Left ventricle myocardium inferior (tissue), 1 donor: ENCODE results near the gene NTM. TPM values are rescaled to one million over a fixed set of nuclear protein-coding genes. Genes with fewer than 3 reads are reported as not detected.

Source experiments
- DNase-seq: peaks from one replicate; pipeline ENCODE4 v3.0.0-alpha.2; 2020
- H3K27ac ChIP-seq: fragments of 200-600 bp; replicated peaks from 2 replicates; pipeline ENCODE4 v1.8.0; 2021
- H3K27me3 ChIP-seq: fragments of 200-600 bp; 2 replicates; pipeline ENCODE4 v1.8.0; 2021; ENCODE audit warnings: low read depth
- H3K36me3 ChIP-seq: fragments of 200-600 bp; 2 replicates; pipeline ENCODE4 v1.8.0; 2021
- H3K4me1 ChIP-seq: fragments of 200-600 bp; 2 replicates; pipeline ENCODE4 v1.8.0; 2021
- H3K4me3 ChIP-seq: fragments of 200-600 bp; 2 replicates; pipeline ENCODE4 v1.8.0; 2021; ENCODE audit warnings: mild to moderate bottlenecking, moderate library complexity
- H3K9me3 ChIP-seq: fragments of 200-600 bp; replicated peaks from 2 replicates; pipeline ENCODE4 v1.8.0; 2021
- CTCF ChIP-seq: fragments of 200-600 bp; IDR thresholded peaks from 2 replicates; pipeline ENCODE4 v1.8.0; 2021; ENCODE audit warnings: antibody characterized with exemption, mild to moderate bottlenecking, borderline replicate concordance
- intact Hi-C: fragments of 100-400 bp; cut with micrococcal nuclease; formaldehyde crosslinking; loops from one replicate; pipeline ENCODE4 v1.11.0; 2022
- total RNA-seq: library from RNA; stranded (reverse); fragmentation: NEBNext Ultra II Directional; extraction: Animal tissue kit (Norgen Biotek cat#: 25700); gene quantifications from one replicate; pipeline ENCODE4 v1.2.1, GENCODE V29; 2021
- donor health status: DM: no; HTN: yes; CAD: no; lungs with severe emphysema.

Gene NTM
- total RNA-seq, 1 donor from 2014 or later, result 1.0 TPM

- no peak for TF ChIP-seq CTCF
- intact Hi-C loops, result no loop called here
- H3K36me3 ChIP-seq, result no peaks in the 10 kb centered on the region
- no peak for DNase-seq
- no peaks in the 10 kb centered on the region for H3K4me1 ChIP-seq
- H3K9me3 ChIP-seq, result peaks cover 21% of the 10 kb centered on the region
- no peak overlapping the region for H3K4me3 ChIP-seq
- H3K27me3 ChIP-seq, result peaks cover 23% of the 10 kb centered on the region
- no peak overlapping the region for H3K27ac ChIP-seq
These were observed 826.5 kb downstream of the NTM start for GRCh38 chr11:132196928-132197327.

DNA sequence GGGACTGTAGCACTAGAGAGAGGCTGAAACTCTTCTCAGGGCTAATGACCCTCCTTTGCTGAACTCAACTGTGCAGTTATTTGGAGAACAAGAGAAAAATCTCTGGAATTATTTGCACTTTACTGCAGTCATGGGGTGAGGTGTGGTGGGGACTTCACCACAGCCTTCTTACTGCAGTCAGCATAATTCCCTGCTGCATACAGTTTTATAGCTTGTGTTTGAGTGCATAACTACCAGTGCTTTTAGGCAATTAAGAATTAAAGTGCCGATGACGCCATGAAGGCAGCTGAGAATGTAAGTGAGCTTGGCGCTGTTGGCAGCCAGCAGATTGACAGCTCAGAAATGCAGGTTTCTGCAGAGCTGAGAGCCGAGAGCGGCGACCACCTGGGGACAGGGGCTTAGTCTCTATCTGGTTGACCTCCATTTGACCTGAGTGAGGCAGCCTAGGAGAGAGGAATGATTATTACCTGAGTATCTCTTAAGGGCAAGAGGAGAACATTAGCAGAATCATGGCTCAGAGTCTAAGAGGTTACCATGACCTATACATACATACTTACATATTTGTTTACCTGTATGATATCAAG lies 830.0 kb downstream of the NTM start:
- TF ChIP-seq CTCF, result no peak
- intact Hi-C loops, result no loop called here
- Histone ChIP-seq H3K27me3 (peaks cover 33% of the 10 kb centered on the region), H3K27ac (no peak overlapping the region), H3K4me1 (no peaks in the 10 kb centered on the region), H3K36me3 (no peaks in the 10 kb centered on the region), H3K9me3 (peaks cover 5% of the 10 kb centered on the region), H3K4me3 (no peak overlapping the region)
- no peak for DNase-seq

- Histone ChIP-seq H3K9me3 (no peaks in the 10 kb centered on the region), H3K4me1 (no peaks in the 10 kb centered on the region), H3K4me3 (no peak overlapping the region), H3K36me3 (no peaks in the 10 kb centered on the region), H3K27me3 (peaks cover 33% of the 10 kb centered on the region), H3K27ac (no peak overlapping the region)
- TF ChIP-seq CTCF, result no peak
- intact Hi-C loops, result no loop called here
- DNase-seq, result no peak
These were observed 832.2 kb downstream of the NTM start for GRCh38 chr11:132202621-132203020.

- H3K4me3 ChIP-seq, result no peak overlapping the region
- TF ChIP-seq CTCF, result no peak
- DNase-seq, result no peak
- no peaks in the 10 kb centered on the region for H3K4me1 ChIP-seq
- intact Hi-C loops, result no loop called here
- no peaks in the 10 kb centered on the region for H3K36me3 ChIP-seq
- H3K27me3 ChIP-seq, result peaks cover 29% of the 10 kb centered on the region
- no peaks in the 10 kb centered on the region for H3K9me3 ChIP-seq
- H3K27ac ChIP-seq, result no peak overlapping the region
These were observed 834.6 kb downstream of the NTM start for GRCh38 chr11:132205006-132205405.

DNA sequence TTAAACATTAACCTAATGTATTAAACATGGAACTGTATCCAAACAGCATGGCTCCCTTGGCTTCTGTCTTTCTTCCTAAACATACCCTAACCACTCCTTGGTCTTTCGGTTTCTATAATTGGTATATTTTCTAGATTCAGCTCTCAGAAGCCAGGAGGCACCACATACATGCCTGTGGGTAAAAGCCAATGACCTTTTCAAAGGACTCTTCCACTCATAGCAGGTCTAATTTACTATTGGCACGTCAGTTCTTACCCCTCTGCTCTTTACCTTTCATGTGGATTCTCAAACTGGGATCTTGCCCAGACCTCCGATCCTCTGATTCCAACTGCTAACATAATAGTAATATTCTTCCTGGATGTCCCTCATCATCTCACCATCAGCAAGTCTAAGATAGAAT lies 835.1 kb downstream of the NTM start:
- no peaks in the 10 kb centered on the region for H3K36me3 ChIP-seq
- H3K9me3 ChIP-seq, result no peaks in the 10 kb centered on the region
- no peak for DNase-seq
- H3K4me1 ChIP-seq, result no peaks in the 10 kb centered on the region
- no peak overlapping the region for H3K4me3 ChIP-seq
- peaks cover 24% of the 10 kb centered on the region for H3K27me3 ChIP-seq
- no peak for TF ChIP-seq CTCF
- intact Hi-C loops, result no loop called here
- H3K27ac ChIP-seq, result no peak overlapping the region
